CD4-positive, alpha-beta T cell treated with Interleukin-15 for 4 hours (primary cell): ENCODE results near the gene ZNF362.
A peak's percentile ranks its signal among the peaks of the same experiment; 100 is the strongest.

Experiments
- DNase-seq: peaks from one replicate; pipeline ENCODE4 v3.0.0-alpha.2; 2020; ENCODE audit warnings: low spot score

The ZNF362 gene

DNA sequence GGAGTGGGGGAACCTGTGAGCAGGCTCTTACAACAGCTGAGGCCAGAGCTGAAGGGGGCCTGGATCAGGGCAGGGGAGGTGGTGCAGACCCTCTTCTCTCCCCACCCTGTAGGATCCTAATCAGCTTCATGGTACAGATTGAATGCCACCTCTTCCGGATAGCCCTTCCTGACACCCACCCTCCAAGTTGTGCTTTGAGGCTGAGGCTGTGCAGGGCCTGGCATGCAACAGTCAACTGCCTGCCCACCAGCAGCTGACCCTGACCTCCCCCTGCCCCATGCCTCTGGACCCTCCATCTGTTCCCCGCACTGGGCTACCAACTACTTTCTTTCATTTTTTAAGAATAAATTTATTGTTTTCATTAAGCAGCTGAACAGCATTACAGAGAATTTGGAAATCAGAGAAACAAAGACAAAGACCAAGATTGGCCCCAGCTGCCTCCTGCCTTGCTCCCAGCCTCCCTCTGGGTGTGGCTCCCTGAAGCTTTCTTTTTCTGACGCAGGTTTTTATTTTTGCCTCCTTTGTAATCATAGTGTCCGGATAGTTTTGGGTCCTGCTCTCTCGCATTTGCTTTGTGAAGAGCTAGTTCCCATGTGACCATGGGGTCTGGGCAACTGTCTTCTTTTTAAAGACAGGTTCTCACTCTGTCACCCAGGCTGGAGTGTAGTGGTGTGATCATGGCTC lies 12.8 kb downstream of the ZNF362 start:
- DNase-seq: no peak

DNA sequence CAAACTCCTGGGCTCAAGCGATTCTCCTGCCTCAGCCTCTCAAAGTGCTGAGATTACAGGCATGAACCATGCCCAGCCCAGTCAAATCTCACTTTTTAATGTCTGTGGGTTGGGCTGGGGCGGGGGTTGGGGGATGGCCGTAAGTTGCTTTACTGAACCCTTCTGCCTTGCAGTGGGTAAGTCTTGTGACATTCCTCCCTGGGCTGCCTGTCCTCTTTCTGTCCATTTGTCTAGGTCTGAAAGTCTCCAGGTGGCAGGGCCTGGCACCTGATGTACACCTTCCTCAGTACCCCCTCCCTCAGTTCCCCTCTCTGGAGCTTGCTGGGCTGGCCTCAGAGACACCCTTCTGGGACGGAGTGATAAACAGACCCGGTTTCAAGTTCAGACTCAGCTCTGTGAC lies 13.3 kb downstream of the ZNF362 start:
- no peak for DNase-seq

DNA sequence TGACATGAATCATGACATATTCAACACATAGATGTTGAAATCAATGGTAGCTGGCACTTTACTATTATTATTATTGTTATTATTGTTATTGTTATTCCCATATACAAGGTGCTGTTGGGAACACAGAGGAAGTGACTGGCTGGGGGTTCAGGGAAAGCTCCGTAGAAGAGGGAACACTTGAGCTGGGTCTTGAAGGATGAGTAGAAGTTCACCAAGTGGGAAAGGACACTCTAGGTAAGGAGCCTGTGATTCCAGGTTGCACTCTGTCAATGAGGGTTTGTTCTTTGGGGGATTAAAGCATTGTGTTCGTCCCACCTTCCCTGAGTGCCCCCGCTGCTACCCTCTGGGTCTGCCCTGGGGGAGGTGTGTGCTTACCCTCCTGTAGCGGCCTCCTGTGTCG lies 14.1 kb downstream of the ZNF362 start:
- DNase-seq: no peak

DNA sequence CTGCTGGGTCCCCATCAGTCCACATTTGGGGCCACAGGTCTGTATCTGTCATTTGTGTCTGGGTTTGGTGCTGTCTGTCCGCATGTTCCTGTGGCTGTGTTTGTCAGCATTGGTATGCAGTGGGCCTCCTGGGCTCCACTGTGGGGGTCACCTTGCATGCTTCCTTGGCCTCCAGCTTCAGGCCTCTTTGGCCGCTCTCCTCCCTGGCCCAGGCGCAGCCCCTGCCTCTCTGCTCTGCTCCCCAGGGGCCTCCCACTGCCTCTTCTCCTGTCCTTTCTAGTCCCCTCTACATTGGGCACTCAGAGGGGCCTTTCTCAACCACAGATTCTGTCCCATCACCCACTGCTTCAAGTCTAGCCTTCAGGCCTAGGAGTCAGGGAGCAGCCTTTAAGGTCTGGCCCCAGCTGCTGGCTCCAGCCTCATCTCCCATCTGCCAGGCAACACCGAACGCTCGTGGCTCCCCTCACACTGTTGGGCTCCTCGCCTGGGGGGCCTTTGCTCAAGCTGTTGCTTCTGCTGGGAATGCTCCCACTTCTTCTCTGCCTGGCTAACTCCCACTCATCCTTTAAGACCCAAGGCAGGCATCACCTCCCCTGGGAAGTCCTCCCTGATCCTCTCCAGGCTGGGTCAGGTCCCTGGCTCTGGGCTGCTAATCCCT lies 14.6 kb downstream of the ZNF362 start:
- DNase-seq: no peak

DNA sequence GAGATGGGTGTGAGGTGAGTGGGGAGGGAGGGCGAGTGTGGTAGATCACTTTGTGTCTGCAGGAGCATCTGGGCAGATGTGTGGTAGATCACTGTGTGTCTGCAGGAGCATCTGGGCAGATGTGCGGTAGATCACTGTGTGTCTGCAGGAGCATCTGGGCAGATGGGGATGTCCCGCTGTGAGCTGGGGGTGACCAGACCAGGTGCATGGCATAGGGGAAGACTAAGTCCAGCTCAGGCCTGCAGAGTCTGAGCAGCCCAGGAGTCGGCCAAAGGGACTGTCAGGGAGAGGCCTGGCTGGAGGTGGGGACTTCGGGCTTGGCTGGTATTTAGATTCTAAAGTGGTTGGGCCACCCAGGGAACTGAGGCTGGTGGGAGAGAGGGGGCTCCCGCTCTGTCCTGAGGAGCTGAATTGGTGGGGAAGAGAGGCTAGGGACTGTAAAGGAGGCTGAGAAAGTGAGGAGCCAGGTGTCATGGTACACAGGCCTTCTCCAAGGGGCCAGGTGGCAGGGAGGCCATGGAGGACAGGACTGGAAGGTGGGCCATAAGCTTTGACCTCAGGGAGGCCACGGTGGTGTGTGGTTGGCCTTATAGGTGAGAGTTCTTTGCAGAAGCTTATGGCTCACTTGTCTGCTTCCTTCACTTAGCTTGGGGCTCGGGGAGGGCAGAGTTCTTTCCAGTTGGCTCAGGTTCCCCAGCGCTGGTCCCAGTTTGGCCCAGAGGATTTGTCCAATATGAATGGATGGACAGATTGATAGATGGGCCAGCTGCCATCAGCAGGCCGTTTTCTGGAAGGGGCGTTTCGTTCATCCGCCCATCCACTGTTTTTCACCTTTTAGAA lies 15.6 kb downstream of the ZNF362 start:
- DNase-seq: no peak

DNA sequence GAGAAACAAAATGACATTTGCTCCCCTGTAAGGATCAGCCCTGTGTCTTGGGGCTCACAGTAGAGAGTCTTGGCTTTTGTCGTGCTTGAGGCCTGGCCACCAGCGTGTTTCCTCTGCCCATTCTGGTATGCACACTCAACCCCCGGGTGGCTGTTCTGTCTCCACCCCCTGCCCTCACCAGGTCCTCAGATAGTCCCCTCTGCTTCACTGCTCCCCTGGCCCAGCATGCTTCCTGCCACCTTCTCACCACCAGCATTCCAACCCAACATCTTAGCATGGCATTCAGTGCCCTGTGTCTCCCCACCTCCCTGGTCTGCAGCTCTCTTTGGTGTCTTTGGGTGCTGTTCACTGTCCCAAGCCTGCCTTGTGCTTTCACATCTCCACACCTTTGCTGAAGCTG lies 16.2 kb downstream of the ZNF362 start:
- no peak for DNase-seq

DNA sequence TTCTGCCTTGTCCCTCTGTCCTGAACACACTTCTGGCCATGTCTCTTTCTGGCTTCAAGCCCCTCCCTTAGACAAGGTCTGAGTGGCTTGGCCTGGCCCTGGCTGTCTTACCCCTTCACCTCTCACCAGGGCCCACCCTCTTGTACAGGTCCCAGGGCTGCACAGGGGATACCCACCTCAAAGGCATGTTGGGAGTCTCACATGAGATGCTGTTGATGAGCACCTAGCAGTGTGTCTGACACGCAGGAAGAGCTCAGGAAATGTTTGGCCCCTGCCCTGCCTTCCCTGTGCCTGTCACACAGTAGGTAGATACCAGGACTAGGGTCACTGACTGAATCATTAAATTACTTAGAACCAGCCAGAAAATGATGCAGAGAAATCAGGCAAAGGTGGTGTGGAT lies 16.6 kb downstream of the ZNF362 start:
- no peak for DNase-seq

DNA sequence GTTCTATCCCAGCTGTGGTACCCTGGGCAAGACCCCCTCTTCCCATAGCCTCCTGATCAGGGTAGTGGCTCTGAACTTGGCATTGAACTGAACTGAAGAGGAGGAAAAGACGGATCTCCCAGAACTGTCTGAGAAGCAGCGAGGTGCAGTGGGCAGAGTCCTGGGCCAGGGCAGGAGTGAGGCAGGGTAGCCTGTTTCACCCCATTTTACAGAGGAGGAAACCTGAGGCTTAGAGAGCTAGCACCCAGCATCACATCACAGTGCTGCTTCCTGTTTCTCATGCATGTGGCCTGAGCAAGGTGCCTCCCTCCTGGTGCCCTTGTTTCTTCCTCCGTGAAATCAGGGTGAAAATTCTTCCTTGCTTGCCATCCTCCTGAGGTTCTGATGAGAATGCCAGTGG lies 17.1 kb downstream of the ZNF362 start:
- DNase-seq: peak; percentile 13

DNA sequence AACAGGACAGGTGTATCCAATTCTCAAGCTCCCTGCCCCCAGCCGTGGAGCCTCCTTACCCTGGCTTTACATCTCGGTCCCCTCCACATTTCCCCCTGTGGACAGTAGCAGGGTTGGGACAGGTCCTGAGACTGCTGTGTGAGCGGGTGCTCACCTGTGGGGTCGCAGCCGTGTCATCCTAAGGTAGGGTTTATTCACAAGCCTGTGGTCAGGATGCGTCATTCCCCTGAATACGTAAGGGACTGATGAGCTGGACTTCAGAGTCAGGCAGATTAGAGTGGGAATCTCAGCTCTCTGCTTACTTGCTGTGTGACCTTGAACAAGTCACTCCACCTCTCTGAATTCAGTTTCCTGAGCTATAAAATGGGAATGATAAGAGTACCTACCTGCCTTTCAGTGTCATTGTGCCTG lies 17.7 kb downstream of the ZNF362 start:
- no peak for DNase-seq

DNA sequence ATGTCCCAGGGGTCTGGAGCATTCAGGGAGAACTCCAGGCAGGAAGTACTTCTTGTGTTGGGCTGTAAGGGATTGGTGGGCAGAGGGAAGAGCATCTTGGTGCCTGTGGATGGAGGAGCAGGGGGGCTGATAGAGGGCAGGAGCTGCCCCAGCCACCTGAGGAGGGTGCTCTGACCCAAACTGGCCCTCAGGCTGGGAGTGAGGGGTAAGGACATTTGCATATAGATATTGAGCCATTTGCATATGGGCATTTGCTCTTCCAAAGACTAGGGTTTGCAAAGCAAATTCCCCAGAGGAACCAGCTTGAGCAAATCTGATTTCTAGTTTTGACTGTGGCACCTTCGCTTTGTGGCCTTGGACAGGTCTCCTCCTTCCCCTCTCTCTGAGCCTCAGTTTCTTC lies 18.2 kb downstream of the ZNF362 start:
- no peak for DNase-seq

DNA sequence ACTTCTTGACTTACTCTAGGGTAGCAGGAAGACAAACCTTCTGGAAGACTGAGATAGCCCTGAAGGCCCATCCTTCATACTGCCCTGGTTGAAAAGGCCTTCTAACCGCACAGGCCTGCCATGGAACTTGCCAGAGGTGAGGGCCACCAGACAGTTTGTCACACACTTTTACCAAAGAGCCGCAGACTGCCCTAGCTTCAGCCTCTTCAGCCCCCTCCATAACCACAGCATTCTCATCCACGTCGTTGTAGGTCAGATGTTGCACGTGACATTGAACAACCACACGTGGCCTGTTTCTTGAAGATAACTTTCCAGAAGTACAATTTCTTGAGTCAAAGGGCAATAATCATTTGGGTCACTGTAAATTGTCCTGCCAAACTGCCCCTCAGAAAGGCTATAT lies 18.9 kb downstream of the ZNF362 start:
- no peak for DNase-seq

DNA sequence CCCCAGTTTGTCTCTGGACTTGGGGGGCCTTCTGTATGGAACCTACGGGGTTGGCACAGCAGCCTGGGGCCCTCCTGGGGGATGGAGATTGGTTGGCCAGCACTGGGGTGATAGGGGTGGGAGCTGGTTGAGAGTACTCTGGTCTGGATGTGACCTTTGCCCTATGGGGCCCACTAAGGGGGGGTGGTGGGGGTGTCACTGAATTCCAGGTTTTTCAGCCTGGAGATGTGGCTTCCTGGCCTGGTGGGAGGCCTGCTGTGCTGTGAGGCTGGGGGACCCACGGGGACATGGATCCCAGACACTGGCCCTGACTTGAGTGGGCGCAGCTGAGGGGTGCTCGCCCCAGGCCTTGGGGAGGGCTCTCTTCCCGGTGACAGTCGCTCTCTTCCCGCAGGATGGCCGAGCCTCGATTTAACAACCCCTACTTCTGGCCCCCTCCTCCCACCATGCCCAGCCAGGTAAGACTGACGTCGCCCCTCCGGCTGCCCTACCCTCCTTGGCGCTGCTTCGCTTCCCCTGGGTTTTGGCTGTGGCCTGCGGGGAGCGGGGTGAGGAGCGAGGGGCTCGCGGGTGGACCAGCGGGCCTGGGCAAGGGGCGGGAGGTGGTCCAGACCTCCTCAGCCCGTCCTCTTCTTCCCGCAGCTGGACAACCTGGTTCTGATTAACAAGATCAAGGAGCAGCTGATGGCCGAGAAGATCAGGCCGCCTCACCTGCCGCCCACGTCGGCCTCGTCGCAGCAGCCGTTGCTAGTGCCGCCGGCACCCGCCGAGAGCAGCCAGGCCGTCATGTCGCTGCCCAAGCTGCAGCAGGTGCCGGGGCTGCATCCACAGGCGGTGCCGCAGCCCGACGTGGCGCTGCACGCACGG lies 19.6 kb downstream of the ZNF362 start:
- DNase-seq: no peak

DNA sequence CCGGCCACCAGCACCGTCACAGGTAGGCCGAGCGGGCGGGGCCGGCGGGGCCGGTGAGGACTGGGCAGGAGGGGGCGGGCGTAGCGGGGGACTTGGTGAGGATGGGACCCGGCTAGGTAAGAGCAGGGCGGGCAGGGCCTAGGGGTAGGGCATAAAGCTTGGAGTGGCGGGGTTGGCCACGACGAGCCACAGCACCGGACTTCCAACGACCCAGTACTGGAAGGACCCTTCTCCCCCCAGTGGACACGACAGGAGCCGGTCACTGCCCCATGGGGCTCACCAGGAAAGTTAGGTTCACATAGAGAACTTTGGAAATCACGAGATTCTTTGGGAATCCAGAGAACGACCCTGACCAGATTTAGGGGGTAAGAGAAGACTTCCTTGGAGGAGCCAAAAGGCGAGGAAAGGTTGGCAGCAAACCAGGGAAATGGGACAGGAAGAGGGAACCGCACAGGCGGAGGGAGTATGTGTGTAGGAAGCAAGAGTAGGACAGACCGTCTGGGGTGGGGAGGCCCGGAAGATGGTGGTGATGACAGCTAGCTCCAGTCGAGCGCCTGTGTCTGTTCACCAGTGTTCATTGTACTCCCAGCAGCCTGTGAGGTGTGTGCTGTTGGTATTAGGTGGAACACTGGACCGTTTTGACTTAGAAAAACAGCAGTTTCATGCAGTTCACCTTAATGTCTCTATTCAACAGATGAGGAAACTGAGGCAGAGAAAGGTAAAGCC lies 20.4 kb downstream of the ZNF362 start:
- DNase-seq: no peak

DNA sequence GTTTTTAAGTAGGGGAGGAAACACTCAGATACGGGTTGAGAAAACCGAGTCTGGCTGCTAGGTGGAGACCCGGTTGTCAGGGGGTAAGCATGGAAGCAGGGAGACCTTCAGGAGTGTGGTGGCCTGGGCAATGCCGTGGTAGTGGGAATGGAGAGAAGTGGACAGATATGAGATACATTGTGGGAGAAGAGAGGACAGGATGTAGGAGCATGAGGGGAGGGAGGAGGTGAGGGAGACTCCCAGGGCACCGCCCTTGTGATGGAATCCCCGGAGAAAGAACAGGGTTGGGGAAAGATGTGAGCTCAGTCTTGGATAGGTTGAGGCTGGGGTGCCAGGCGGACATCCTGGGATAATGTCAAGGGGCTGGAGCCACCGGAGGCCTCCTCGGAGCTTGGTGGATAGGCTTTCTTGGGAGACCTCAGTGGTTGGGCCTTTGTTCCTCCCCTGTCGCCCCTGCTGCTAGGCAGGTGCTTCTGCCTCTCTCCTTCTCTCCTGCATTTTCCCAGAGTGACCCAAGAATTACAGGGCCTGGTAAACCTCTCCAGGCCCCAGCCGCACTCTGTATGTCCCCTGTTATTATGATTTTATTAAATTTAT lies 21.3 kb downstream of the ZNF362 start:
- DNase-seq: no peak

DNA sequence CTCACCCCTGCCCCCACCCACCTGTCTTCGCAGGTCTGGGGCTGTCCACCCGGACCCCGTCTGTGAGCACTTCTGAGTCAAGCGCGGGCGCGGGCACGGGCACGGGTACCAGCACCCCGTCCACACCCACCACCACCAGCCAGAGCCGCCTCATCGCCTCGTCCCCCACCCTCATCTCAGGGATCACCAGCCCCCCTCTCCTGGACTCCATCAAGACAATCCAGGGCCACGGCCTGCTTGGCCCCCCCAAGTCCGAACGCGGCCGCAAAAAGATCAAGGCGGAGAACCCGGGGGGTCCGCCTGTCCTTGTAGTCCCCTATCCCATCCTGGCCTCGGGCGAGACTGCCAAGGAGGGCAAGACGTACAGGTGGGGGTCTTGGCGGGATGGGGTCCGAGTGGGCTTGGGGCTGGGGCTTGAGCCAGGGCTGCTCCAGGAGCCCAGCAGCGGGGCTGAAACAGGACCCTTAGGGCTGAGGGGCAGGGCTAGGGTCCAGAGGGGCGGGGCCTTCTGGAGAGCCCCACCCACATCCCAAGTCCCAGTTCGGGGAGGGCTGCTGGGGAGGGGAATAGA lies 23.9 kb downstream of the ZNF362 start:
- no peak for DNase-seq

DNA sequence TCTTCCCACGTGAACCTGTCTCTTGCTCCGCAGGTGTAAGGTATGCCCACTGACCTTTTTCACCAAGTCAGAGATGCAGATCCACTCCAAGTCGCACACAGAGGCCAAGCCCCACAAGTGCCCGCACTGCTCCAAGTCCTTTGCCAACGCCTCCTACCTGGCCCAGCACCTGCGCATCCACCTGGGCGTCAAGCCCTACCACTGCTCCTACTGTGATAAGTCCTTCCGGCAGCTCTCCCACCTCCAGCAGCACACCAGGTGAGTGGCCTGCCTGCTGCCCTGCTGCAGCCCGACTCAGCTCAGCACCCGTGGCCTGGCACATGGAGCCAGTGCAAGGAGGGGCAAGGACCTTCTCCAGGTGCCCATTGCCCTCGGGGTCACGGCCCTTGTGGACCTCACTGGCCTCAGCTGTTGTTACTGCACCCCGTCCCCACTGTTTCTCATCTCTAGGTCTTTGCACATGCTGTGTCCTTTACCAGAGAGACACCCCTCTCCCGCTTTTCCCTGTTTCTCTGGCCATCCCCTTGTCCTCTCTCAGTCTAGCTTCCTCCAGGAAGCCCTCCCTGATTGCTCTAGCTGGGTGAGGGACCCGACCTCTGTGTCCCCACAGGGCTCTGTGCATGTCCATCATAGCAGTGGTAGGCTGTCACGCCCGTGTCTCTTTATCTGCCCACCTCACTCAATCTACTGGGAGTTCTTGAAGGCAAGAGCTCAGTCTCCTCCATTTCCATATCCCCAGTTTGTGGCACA lies 25.4 kb downstream of the ZNF362 start:
- no peak for DNase-seq

DNA sequence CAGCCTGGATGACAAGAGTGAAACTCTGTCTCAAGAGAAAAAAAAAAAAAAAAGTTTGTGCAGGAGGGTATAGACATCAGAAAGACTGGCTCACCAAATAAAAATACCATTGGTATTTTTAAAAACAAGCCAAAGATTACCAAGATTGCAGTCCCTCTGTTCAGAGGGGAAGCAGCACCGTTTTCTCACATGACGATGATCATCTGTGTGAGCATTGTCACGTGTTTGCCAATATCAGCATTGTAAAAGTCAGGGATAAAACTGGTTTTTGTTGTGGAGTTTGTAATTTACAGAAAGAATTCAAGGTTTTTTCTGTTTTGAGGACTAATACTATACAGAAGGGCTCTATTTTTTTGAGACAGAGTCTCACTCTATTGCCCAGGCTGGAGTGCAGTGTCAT lies 26.5 kb downstream of the ZNF362 start:
- no peak for DNase-seq

DNA sequence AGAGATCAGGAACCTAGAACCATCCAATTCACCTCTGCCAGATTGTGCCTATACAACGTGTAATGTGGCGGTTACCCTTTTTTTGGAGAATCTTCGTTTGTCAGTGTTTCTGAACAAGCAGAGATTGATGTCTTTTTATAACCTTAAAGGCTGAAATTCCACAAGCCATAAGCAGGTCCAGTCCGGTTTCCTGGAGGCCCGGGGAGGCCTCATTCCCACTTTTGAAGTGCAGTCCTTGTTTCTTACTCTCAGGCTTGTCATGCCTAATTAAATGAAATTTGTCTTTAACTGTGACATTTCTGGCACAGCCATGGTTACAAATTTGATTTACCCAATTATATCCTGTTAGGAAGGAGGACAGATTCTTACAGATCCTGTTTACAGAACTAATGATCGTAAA lies 27.8 kb downstream of the ZNF362 start:
- no peak for DNase-seq

DNA sequence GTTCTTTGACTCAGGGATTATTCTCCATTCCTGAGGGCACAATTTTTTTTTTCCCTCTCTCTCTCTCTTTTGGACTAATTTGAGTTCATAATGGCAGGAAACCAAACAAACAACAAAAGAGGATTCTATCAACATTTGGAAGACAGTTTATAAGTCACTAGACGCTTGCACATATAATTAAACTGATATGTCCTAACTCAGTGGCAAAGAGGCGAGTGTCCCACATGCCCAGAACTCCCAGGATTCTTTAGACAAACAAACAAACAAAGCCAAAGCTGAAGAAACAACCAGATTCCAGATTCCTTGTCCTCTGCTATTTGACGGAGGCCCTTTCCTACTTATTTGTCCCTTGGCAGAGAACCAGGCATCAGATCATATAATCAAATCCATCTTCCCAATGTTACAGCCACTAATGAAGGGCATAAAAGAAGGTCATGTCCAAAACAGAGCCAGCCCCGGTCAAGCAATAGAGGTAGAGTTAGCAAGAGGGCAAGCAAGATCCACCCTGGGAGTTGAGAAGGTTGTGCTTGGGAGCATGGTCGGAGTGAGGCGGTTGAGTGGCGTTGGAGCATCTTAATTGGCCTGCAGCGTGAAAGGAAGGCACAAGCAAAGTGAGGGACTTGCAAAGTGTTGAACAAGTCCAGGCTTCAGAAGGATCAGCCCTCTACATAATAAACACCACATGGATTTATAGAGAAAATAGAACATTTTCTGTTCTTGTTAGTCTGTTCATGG lies 30.3 kb downstream of the ZNF362 start:
- no peak for DNase-seq
